ENCODE results near the gene NCSTN.

The NCSTN gene

DNA sequence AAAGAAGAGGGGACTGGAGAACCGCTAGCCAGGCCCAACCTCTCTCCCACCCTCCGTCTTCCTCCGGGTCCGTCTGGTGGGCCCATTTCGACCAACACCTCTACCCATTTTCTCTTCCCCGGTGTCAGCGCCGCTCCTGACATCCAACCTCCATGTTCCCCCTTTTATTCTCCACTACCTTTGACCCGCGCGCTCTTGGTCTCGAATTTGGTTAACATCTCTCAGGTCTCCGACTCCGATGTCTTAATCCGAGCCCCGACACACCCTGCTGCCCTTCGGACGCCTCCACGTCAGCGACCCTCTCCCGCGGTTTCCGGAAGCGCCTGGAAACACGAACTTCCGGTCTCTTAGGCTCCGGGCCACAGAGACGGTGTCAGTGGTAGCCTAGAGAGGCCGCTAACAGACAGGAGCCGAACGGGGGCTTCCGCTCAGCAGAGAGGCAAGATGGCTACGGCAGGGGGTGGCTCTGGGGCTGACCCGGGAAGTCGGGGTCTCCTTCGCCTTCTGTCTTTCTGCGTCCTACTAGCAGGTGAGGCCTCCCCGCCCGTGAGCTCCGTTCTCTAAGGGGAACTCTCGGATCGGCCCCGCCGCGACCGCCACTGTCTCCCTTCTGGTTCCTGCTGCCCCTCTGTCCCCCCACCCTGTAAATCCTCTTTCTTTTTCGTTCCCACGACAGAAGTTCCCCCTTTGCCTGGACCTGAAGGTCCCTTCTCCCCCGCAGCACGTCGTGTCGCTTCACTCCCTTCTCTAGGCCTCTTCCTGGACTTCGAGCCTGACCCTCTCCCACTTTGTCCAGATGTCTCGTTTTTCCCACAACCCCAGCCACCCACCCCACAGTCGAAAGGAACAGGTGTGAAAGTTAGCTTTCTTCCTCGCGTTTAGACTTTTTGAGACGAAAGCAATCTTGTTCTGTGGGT is at the start of gene NCSTN, which contains the start of gene COPA:
Gene NCSTN (plus strand): TSS at position 431 of the 917 bp plus-strand sequence. CDS start 14 bp downstream, at position 445.
Gene COPA (minus strand): TSS at position 298 of the 917 bp plus-strand sequence. CDS start 80 bp downstream, at position 218.
- DNase-seq: peak; percentile 96

DNA sequence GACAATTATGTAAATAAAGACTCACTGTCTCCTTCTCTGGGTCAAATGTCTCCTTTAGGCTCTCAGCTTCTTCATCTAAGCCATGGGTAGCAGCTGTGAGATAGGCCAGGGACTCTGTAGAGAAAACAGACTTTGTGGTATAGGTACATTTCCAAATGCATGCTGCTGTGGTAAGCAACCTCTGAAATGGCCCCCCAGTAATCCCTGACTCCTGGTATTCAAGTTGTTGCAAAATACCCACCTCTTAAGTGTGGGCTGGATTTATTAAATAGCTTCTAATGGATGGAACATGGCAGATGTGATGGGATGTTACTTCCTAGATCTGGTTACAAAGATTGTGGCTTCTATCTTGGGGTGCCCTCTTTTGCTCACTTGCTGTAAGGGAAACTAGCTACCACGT is 47.1 kb upstream of the NCSTN start:
- no peak for DNase-seq

DNA sequence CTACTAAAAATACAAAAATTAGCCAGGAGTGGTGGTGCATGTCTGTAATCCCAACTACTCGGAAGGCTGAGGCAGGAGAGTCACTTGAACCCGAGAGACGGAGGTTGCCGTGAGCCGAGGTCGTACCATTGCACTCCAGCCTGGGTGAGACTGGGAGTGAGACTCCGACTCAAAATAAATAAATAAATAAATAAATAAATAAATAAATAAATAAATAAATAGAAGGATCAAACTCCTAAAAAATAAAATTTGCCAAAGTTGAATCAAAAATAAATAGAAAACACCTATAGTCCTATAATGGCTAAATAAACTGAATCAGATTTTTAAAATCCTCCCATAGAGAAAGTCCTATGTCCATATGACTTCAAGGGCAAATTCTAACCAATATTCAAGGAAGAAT is 43.0 kb upstream of the NCSTN start:
- DNase-seq: no peak

DNA sequence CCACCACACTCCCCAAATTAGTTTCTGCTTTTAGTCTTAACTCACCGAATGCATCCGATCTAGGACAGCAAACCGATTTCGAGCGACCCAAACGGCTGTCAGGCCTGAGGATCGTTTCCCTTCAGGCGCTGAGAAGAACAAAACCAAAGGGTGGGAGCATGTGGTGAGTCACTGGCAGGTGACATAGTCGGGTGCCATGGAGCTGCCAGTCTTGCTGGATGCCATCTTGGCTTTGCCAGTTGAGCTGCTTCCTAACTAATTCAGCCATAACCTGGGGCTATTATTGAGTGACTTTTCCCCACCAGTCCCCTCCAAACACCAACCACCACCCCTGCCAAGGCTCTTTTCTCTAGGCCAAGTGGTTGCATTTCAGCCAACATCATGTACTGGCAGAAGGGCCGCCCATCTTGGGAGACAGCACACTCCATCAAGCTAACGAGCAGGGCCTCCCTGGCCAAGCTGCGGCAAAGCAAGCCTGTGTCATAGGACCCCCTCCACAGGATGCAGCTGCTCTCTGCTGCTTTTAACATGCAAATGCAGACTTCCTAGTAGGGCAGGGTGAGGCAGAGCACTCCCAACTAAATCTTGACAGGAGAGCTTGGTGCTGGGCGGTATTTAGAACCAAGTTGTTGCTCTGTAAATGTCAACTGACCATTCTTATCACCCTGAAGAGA is 35.9 kb upstream of the NCSTN start:
- no peak for DNase-seq

DNA sequence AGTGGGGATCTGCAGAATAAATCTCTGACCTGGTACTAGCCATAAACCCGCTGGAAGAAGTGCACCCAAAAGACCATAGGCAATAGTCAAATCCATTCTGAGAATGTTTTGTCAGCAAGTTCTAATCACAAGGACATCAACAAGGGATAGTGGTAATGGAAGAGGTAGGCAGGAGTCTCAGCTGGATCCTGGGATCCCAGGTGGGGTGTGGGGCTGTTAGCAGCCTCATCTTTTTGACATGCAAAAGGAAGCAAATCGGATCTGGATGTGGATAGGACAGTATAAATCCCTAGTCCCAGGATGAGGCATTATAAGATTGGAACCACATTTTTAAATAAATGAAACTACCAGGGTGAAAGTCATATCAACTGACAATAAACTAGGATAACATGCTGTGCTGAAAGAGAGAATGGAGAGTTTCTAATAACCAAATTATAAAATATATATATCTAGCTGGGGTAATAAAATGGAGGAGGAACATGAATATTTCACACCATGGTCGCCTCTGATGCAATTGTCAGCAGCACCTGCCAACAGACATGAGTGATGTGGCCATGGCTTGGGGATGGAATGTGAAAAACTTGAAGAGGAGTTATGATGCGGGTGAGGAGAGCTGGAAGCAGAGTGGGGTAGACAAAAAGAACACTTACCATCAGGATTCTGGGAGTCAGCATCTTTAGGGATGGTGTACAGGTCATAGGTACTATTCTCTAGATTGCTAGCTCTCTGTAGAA is 34.6 kb upstream of the NCSTN start:
- DNase-seq: no peak

DNA sequence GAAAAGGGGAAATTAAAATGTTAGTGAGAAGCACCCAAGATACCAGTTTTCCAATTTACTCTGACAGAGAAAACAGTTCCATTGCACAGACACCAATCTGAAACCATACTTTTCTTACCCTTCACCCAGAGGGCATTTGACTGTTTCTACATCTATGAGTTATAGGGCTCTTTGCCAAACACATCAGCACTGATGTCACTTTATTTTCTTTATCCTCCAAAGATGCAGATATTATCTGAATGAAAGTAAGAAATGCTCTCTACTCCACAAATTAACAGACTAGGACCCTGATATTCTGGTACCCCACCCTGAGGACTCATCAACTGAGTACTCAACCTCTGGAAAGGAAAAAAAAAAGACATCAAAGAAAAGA is 34.0 kb upstream of the NCSTN start:
- no peak for DNase-seq

DNA sequence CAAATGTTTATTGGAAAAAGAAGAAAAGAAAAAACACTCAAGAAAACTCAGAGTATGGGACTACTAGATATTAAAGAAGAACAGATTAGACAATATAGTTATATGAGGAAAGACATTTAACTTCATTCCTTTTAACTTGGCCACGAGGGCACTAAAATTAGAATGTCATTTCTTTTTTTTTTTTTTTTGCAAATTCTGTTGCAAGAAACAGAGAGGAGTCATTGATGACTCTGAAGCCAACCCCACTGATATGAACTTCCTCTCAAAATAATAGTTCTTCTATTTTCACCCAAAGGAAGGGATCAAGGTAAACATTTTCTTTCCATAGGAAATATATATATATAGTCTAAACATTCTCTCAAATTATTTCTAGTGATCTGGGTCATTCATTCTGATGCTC is 33.6 kb upstream of the NCSTN start:
- no peak for DNase-seq

DNA sequence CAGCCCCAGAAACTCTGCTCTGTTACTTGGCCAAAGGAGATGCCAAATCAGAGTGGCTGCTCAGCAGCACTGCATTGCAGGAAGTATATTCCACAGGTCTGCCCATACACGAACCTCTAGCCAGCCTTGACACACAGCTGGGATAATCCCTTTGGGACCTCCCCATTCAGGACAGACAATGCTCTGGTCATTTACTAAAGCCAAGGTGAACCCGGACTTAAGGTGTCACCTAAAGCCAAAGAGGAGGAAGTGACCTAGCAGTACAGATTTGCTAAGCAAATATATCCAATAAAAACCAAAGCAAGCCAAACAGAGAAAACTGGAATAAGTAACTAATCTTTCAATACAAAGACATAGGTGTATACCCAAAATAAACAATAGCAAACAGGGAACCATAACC is 27.8 kb upstream of the NCSTN start:
- DNase-seq: no peak

DNA sequence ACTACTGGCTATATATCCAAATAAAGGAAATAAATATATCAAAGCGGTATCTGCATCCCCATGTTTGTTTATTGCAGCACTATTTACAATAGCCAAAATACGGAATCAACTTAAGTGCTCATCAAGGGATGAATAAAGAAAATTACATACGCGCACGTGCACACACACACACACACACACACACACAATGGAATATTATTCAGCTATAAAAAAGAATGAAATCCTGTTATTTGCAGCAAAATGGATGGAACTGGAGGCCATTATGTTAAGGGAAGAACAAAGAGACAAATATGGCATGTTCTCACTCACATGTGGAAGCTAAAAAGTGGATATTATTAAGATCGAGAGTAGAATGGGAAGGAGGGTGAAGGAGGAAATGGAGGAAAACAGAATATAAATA is 20.4 kb upstream of the NCSTN start:
- DNase-seq: no peak

DNA sequence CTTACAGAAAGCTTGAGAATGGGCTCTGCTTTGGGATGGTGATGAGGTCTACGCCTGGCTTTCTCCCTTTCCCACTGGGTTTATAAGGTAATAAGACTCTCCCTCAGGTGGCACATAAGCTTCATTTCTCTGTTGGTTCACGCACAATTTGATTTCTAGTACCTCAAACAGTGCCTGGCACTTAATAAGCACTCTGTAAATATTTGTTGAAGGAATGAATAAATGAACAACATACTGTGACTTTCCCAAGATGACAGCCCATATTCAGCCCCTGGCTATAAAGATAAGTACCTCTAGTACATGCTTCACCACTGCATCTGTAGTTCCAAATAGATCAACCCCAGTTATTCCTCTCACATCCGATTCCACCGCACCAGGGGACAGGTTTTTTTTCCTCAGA is 17.9 kb upstream of the NCSTN start:
- DNase-seq: no peak

DNA sequence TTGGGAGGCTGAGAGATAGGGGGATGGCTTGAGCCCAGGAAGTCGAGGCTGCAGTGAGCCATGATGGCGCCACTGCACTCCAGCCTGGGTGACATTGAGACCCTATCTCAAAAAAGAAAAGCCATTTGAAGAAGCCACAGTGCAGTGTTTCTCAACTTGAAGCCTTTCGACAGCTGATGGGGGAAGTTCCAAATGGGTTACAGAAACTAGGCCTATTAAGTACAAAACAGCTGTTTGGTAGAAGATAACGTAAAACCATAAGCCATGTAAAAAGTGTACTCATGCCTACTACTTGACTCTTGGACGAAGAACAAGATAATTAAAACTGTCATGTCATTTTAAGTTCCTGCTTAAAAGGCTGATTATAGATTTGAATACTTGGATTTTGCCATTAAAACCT is 16.8 kb upstream of the NCSTN start:
- DNase-seq: no peak

DNA sequence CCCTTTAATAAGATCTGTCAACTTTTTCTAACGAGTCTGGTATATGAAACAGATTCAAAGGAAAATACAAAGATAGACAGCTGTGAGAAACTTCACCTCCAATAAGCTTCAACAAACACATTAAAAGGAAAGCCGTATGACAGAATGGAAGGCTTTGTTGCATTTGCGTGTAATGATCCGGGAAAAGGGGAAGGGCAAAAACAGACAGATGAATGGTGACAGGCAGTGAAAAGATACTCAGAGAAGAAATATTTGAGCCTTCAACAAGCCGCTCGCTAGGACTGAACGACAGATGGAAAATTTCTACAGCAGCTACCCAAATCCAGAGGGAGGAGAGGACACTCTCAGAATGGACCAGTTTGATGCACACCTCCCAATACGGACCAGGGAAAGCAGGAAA is 15.0 kb upstream of the NCSTN start:
- no peak for DNase-seq

DNA sequence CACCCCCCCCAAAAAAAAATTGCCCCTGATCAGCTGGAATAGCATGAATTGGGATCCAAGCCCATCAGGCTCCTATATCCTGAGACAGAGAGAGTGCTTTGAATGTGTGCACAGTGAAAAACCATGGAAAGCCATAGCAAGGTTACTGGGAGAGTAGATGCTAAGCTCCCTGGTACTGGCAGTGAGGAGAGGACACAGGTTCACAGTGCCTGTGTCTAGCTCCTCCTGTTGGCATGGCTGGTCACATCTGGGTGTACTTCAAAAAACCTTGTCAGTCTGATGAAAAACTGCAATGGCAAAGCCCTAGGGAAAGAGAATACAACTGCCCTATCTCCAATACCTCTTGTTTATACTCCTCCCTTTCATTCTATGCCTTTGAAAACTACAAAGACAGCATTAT is 13.1 kb upstream of the NCSTN start:
- no peak for DNase-seq

DNA sequence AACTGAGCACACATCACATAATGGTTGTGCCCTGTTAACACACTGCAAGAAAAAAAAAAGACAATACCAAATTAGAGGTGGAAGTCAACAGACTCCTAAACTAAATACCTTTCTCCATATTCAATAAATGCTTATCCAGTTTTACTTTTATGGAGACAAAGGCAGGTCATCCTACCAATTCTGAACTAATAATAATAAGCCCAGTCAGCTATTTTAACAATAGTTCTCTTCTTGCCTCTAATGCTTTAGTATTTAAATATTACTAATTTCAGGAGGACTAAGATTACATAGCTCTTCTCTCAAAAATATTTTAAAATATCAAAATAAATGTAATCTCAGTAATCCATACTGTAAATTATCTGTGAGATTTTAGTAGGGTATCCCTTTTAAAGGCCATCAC is 10.7 kb upstream of the NCSTN start:
- DNase-seq: no peak

DNA sequence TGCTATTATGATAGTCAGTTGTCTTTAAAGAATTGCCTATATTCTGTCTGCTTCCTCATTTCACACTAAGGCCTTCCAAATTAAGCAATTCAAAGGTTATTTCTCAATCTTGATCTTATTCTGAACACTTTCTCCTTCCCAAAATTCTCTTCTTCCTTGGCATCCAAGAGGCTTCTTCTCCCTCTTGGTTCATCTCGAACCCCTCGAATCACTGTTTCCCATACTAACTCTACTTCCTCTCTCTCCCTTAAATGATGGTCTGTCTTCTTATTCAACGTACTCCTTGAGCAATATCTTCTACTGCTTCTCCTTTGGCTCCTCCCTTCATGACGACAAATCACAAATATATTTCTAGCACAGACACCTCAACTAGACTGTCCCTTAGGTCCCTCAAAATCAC is 4.6 kb upstream of the NCSTN start:
- DNase-seq: no peak

DNA sequence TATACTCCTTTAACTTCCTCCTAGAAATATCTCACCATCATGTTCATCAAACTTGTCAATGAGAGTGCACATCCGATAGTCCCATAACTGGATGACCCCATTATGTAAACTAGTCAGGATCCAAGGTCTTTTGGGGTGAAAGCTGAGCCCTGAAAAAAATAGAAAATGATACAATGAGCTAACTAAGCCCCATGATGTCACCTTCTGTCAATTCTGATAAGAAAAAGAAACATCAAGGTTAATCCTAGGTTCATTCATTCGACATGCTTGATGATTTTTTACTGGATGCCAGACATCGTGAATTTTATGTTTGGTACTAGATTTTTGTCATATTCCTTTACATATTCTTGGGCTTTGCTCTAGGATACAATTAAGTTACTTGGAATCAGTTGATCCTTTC is 3.0 kb upstream of the NCSTN start:
- DNase-seq: no peak

DNA sequence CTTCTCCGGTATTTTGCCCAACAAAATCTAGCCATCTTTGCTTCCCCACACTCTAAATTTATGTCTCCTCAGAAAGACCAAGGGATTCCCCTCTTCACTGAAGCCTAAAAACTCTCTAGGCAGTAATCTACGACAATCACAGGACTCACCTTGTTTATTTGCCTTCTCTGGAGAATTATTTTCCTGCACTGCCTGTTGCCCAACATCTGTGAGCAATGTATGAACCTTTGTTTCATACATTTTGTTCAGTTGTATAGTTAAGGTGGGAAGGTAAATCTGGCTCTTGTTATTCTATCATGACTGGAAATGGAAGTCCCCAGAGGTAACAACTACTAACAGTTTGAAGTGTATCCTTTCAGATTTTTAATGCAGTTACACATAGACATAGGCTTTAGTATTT is 2.3 kb upstream of the NCSTN start:
- DNase-seq: no peak

DNA sequence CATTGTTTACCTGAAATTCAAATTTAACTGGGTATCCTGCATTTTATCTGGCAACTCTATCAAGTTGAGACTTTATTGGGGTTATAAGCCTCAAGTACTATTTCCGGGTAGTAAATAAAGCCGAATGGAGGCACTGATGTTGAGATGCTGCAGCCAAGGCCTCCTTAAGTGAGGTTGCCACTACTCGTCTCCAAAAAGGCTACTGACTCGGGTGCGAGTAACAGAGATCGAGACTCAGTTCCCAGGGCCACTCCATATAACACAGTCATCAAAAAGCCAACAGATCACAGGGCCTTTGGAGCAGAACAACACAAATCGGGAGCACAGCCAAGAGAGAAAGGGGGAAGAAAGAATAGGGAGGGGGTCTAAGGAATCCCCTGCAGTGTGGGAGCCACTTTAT is 657 bp upstream of the NCSTN start:
- DNase-seq: no peak

DNA sequence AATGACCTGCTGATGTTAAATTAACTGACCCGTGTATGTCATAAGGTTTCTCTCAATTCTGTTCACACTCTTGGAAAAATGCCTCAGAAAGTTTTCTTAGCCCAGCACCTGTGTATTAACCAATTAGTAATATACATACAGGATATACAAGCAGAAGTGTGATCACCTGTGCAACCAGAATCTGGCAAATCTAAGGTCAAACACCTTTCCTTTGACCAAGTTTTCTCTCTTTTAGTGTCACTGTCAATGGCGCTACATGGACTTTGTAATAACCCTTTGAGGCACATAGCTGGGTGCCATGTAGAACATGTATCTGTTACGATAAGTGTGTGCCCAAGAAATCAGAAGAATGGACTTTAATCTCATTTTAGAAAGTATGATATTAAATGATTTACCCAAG is 1.1 kb downstream of the NCSTN start:
- DNase-seq: no peak

DNA sequence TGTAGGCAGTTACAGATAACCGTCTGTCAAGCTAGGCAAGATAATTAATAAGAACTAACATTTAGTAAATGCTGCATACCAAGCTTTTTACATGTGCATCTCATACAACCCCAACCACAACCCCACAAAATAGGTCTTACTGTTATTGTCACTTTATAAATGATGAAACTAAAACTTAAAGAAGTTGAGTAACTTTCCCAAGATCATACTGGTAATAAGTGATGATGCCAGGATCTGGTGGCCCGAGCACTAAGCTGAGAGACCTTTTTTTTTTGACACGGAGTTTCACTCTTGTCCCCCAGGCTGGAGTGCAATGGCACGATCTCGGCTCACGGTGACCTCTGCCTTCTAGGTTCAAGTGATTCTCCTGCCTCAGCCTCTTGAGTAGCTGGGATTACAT is 1.8 kb downstream of the NCSTN start:
- no peak for DNase-seq

DNA sequence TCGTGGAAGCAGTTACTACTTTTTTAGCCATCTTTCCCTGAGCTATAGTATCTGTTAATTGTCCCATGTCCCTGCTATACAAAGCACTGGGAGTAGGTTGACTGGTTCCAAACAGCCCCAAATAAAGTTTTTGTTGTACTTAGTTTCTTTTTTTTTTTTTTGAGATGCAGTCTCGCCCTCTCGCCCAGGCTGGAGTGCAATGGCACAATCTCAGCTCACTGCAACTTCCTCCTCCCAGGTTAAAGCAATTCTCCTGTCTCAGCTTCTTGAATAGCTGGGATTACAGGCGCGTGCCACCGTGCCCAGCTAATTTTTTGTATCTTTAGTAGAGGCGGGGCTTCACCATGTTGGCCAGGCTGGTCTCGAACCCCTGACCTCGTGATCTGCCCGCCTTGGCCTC is 3.3 kb downstream of the NCSTN start:
- DNase-seq: no peak

DNA sequence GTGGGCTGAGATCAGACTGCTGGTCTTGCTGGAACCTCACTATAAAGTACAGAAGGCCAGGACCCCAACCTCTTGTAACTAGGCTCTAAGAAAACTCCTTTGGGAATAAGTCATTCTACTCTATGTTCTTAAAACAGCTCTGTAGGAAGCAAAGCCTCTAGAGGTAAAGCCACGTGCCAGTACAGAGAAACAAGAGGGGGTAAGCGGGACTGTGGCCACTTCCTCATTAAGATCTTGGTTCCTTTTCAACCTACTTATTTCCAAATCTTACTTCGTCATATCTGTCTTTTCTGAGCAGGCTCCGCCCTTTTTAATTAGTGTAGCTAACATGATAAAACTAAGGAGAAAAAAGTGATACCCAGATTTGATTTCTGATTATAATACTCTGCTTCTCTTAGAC is 3.8 kb downstream of the NCSTN start:
- no peak for DNase-seq

DNA sequence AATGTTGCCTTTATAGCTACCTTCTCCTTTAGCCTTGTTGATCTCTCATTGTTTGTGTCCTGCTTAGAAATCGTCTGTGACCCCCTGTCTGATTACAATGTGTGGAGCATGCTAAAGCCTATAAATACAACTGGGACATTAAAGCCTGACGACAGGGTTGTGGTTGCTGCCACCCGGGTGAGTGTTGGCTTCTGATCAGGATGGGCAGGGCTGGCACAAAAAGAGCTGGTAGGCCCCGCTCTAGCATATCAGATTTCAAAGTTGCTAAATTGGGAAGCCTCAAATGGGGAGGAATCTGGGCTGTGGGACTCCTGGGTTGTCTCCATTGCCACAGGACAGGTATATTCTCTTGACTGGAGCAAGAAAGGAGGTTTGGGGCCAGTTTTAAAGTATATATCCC is 8.4 kb downstream of the NCSTN start:
- DNase-seq: no peak

DNA sequence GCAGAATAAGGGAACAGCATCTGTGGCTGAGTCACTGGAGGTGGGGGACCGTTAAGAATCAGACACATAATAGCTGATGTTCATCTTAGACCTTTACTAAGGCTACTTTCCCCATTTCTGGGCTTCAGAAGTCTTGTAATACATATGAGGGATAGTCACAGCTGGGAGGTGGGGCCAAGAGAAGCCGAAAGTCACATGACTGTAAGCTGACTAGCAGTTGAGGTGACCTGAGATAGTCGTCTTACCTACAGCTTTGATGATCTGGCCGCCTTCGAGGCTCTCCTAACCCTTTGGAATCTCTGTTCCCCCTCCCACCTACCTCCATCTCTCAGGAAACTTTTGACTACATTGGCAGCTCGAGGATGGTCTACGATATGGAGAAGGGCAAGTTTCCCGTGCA is 9.4 kb downstream of the NCSTN start:
- no peak for DNase-seq

Measured in left hindlimb (tissue), 1 donor.